Esophagus (tissue), 2 donors: ENCODE measurements around the gene POLE. TPM values are rescaled to one million over a fixed set of nuclear protein-coding genes. Genes with fewer than 3 reads are reported as not detected.

Experiments
- H3K27ac ChIP-seq, 2 donors: one replicate each; pipeline ENCODE4 v1.5.1; 2013; ENCODE audit warnings: low read depth in 2 of 2, mild to moderate bottlenecking in 2 of 2, inconsistent platforms in 1 of 2, low read length in 1 of 2, moderate library complexity in 1 of 2
- H3K27me3 ChIP-seq, 2 donors: one replicate each; pipeline ENCODE4 v1.6.1; 2013; ENCODE audit warnings: low read length in 2 of 2, control low read depth in 1 of 2, mild to moderate bottlenecking in 1 of 2; ENCODE audit not compliant: insufficient read depth in 2 of 2, control insufficient read depth in 1 of 2
- H3K36me3 ChIP-seq, 2 donors: one replicate each; pipeline ENCODE4 v1.6.1; 2013; ENCODE audit warnings: low read length in 1 of 2; ENCODE audit not compliant: control insufficient read depth in 2 of 2, insufficient read depth in 2 of 2
- H3K4me1 ChIP-seq, 2 donors: one replicate each; pipeline ENCODE4 v1.6.1; 2013; ENCODE audit warnings: low read length in 1 of 2; ENCODE audit not compliant: control insufficient read depth in 2 of 2, insufficient read depth in 2 of 2
- H3K4me3 ChIP-seq, 2 donors: one replicate each; pipeline ENCODE4 v1.5.1; 2013; ENCODE audit warnings: low read length in 2 of 2, mild to moderate bottlenecking in 2 of 2, low read depth in 1 of 2, moderate library complexity in 1 of 2
- H3K9me3 ChIP-seq, 2 donors: one replicate each; pipeline ENCODE4 v1.6.1; 2013; ENCODE audit warnings: mild to moderate bottlenecking in 2 of 2, low read depth in 1 of 2, low read length in 1 of 2, moderate library complexity in 1 of 2; ENCODE audit not compliant: control insufficient read depth in 2 of 2, insufficient read depth in 1 of 2
- WGBS, 2 donors: extraction: QIAGEN DNeasy Blood & Tissue Kit; methylation state at CpG; one replicate each; pipeline ENCODE4 v1.1.7; 2013; 5-methylcytosine and 5-hydroxymethylcytosine counted together
- polyA plus RNA-seq, 2 donors: library from polyadenylated mRNA; stranded (reverse); fragments of 200-250 nt; gene quantifications; one replicate each; pipeline ENCODE4 v1.2.3, GENCODE V29; 2013
- donor health status: healthy with polysubstance abuse.
- donor health status: Bipolar disorder and iron deficiency.

Gene POLE
- polyA plus RNA-seq, 2 donors = 16.7 to 41.2 TPM

DNA sequence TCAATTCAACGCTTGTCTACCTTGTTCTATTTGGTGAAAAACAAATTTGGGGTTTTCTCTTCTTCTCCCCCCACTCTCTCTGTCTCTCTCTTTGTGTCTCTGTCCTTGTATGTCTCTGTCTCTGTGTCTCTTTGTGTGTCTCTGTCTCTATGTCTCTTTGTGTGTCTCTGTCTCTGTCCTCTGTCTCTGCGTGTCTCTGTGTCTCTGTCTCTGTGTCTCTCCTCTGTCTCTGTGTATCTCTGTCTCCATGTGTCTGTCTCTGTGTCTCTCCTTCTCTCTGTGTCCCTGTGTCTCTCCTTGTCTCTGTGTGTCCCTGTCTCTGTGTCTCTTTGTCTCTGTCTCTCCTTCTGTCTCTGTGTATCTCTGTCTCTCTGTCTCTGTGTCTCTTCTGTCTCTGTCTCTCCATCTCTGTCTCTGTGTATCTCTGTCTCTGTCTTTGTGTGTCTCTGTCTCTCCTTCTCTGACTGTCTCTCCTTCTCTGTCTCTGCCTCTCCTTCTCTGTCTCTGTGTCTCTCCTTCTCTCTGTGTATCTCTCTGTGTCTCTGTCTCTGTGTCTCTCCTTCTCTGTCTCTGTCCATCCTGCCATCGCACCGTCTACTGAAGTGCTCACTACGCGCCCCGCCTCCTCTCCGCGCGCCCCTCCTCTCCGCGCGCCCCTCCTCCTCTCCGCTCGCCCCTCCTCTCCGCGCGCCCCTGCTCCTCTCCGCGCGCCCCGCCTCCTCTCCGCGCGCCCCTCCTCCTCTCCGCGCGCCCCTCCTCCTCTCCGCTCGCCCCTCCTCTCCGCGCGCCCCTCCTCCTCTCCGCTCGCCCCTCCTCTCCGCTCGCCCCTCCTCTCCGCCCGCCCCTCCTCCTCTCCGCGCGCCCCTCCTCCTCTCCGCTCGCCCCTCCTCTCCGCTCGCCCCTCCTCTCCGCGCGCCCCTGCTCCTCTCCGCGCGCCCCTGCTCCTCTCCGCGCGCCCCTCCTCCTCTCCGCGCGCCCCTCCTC is 89.5 kb downstream of the POLE start:
- 4 to 9% methylated on average over 17 to 55 of the region's 58 CpGs for WGBS, 2 donors
- no peak overlapping the region for H3K27ac ChIP-seq

DNA sequence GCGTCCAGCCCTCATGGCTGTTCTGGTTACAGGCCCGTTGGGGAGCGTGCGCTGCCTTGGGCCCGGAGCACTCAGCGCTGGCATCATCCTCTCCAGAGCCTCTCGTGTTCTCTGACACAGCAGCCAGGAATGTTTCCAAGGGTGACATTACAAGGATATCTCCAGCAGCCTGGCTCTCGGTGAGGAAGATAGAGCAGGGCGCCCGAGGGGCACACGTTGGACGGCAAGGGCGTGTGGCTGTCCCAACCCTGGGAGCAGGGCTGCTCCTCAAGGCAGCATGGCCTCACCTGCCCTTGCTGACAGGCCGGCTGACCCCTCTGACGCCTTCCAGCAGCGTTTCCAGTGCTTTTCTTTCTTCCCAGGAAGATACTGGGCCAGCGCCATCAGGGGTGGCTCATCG is 91.1 kb downstream of the POLE start:
- Histone ChIP-seq H3K36me3 (no peaks in the 10 kb centered on the region), H3K27ac (no peak overlapping the region), H3K4me3 (no peak overlapping the region), H3K27me3 (no peaks in the 10 kb centered on the region), H3K4me1 (peaks cover 3 to 4% of the 10 kb centered on the region in 2 donors), H3K9me3 (no peaks in the 10 kb centered on the region)
- 74 to 77% methylated on average over 18 of the region's 18 CpGs for WGBS, 2 donors

More for the DNA sequence above, 89.5 kb downstream of the POLE start:
- Histone ChIP-seq H3K4me1 (peaks cover 3 to 6% of the 10 kb centered on the region in 2 donors), H3K27me3 (no peaks in the 10 kb centered on the region), H3K9me3 (no peaks in the 10 kb centered on the region), H3K36me3 (no peaks in the 10 kb centered on the region), H3K4me3 (peak overlapping the region; percentile 37 to 51)

DNA sequence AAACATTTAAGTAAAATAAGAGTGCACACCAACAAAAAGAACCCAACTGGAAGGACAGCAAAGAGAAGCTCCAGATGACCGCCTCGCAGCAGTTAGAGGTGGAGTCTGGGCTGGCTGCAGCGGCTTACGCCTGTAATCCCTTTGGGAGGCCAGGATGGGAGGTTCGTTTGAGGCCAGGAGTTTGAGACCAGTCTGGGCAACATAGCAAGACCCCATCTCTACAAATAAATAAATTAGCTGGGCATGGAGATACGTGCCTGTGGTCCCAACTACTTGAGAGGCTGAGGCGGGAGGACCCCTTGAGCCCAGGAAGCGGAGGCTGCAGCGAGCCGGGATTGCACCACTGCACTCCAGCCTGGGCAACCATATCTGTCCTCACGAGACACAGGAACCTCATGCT is 92.0 kb downstream of the POLE start:
- Histone ChIP-seq H3K27me3 (no peaks in the 10 kb centered on the region), H3K4me3 (no peak overlapping the region), H3K9me3 (no peaks in the 10 kb centered on the region), H3K4me1 (peaks cover 0 to 4% of the 10 kb centered on the region in 2 donors), H3K36me3 (no peaks in the 10 kb centered on the region), H3K27ac (no peak overlapping the region)
- 78 to 89% methylated on average over 11 of the region's 11 CpGs for WGBS, 2 donors

DNA sequence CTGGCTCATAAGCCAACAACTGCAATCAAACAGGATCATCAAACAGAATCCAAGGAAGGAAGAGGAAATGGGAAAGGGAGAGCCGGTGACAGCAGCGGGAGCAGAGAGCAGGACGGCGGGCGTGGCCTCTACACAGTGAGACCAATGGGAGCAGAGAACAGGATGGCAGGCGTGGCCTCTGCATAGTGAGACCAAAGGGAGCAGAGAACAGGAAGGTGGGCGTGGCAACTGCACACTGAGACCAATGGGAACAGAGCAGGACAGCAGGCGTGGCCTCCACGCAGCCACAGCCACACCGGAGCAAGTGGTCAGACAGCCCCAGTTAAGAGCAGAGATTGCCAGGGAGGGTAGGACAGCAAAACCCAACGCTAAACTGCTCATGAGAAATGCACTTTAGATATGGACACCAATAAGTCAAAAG is 93.2 kb downstream of the POLE start:
- WGBS, 2 donors = 16 to 22% methylated on average over 11 of the region's 11 CpGs
- no peaks in the 10 kb centered on the region for H3K27me3 ChIP-seq
- H3K36me3 ChIP-seq = no peaks in the 10 kb centered on the region
- H3K9me3 ChIP-seq = no peaks in the 10 kb centered on the region
- peaks cover 0 to 4% of the 10 kb centered on the region in 2 donors for H3K4me1 ChIP-seq
- no peak overlapping the region for H3K4me3 ChIP-seq
- no peak overlapping the region for H3K27ac ChIP-seq

DNA sequence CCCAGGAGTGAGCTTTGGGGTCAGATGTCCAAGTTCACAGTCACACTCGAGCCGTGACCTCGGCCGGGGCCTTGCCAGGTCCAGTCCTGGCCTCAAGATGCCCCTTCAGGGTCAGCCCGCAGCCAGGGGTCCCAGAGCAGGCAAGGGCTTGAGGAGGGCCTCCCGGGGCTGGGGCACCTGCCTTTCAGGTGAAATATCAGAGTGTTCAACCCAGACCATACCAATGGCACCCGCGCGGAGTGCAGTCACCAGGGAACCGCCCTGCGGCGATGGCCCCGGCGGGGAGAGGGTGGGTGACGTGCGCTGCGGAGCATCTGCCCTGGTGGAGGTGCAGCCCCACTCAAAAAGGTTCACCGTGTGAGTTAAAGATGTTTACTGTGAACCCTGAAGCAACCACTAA is 93.6 kb downstream of the POLE start:
- H3K27ac ChIP-seq = no peak overlapping the region

DNA sequence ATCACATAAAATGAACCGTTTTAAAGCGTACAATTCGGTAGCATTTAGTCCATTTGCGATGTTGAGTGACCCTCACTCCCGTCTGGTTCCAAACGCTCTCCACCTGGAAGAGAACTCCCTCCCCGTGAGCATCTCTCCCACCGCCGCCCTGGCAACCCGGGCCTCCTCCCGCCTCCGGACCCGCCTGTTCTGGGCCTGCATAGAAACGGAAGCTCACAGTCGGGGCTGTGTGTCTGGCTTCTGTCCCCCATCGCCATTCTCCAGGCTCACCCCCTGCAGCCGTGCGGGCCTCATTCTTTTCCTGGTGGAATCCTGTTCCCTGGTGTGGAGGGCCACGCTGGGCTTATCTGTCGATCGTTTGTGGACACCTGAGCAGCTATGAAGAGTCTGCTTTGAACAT is 94.1 kb downstream of the POLE start:
- Histone ChIP-seq H3K4me1 (peaks cover 0 to 3% of the 10 kb centered on the region in 2 donors), H3K4me3 (no peak overlapping the region), H3K36me3 (no peaks in the 10 kb centered on the region), H3K27ac (no peak overlapping the region), H3K27me3 (no peaks in the 10 kb centered on the region), H3K9me3 (no peaks in the 10 kb centered on the region)
- WGBS, 2 donors = 80 to 85% methylated on average over 21 of the region's 21 CpGs

More for the DNA sequence above, 93.6 kb downstream of the POLE start:
- Histone ChIP-seq H3K4me1 (peaks cover 0 to 3% of the 10 kb centered on the region in 2 donors), H3K36me3 (no peaks in the 10 kb centered on the region), H3K27me3 (no peaks in the 10 kb centered on the region), H3K9me3 (no peaks in the 10 kb centered on the region), H3K4me3 (no peak overlapping the region)
- 63 to 66% methylated on average over 18 of the region's 18 CpGs for WGBS, 2 donors

DNA sequence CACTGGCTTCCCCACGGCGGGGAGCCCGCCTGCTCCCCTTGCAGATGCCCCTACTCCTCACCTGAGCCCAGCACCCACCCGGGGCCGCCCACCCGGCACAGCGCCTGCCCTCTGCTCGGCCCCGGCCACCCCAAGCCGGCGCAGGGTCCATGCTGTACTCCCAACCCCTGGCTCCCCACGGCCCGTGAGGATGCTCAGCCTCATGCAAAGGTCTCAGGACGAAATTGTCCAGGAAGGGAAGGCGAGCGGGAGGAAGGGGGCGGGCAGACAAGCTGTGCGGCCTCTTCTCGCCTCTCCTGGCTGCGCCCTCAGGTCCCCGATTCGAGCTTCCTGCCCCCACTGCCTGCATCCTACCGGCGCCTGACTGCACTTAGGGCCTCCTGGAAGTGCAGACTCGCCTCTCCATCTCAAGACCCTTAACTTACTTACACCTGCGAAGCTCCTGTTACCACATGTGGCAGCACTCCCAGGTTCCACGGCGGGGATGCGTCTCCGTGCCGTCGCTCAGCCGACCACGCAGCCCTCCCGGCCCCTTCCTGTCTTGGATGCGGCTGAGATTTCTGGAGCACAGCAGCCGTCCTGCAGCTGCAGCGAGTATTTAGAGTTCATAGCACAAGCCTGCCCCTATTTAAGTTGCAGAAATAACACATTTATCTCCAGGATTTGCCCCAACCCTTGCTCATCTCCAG is 94.7 kb downstream of the POLE start:
- Histone ChIP-seq H3K4me3 (no peak overlapping the region), H3K27me3 (no peaks in the 10 kb centered on the region), H3K4me1 (peaks cover 0 to 3% of the 10 kb centered on the region in 2 donors), H3K36me3 (no peaks in the 10 kb centered on the region), H3K9me3 (no peaks in the 10 kb centered on the region), H3K27ac (no peak overlapping the region)
- WGBS, 2 donors = 86% methylated on average over 34 to 38 of the region's 38 CpGs

DNA sequence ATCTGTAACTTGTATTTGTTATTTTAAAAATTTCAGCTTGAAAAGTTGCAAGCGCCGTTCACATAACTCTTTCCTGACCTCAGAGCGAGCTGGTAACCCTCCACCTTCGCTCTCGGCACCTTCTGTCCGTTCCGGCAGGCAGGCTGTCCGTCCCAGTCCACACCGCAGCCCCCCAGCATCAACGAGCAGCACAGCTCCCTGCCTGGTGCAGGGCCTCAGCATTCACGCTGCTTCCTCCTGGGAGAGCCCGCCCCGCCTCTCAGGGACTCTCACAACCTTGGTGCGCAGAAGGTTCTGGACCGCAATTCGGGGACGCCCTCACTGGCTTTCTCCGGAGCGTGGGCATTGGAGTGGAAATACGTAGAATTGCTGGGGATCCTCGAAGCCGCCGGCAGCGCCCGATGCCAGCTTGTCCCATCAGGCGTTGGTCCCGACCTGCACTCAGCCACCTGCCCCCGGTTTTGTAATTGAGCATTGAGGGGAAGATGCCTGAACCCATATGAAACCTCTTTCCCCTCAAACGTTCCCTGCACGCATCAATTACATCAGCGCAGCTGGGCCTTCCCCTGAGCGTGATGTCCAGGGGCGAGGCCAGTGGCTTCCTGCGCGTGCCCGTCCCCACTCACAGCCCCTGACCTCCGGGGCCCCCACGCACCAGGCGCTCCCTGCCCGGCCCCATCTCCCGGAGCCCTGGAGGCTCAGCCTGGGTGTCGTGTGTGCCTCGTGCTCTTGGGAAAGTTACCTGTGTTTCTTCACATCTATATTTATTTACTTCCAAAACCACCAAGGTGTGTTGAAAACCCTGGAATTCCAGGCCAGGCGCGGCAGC is 95.8 kb downstream of the POLE start:
- 90 to 92% methylated on average over 45 of the region's 45 CpGs for WGBS, 2 donors
- no peak overlapping the region for H3K27ac ChIP-seq
- H3K4me1 ChIP-seq = peaks cover 0 to 3% of the 10 kb centered on the region in 2 donors
- H3K27me3 ChIP-seq = no peaks in the 10 kb centered on the region
- H3K36me3 ChIP-seq = no peaks in the 10 kb centered on the region
- H3K9me3 ChIP-seq = no peaks in the 10 kb centered on the region
- no peak overlapping the region for H3K4me3 ChIP-seq
